ENCODE data around the gene ADM2. TPM values are rescaled to one million over a fixed set of nuclear protein-coding genes. Genes with fewer than 3 reads are reported as not detected.
"Not testable (repeated sequence)": the region's sequence is repeated elsewhere in the genome, so short reads cannot be mapped to it uniquely, and the experiment has no call there.

Gene ADM2
- polyA plus RNA-seq, 2 donors, result 2.2 to 3.6 TPM

DNA sequence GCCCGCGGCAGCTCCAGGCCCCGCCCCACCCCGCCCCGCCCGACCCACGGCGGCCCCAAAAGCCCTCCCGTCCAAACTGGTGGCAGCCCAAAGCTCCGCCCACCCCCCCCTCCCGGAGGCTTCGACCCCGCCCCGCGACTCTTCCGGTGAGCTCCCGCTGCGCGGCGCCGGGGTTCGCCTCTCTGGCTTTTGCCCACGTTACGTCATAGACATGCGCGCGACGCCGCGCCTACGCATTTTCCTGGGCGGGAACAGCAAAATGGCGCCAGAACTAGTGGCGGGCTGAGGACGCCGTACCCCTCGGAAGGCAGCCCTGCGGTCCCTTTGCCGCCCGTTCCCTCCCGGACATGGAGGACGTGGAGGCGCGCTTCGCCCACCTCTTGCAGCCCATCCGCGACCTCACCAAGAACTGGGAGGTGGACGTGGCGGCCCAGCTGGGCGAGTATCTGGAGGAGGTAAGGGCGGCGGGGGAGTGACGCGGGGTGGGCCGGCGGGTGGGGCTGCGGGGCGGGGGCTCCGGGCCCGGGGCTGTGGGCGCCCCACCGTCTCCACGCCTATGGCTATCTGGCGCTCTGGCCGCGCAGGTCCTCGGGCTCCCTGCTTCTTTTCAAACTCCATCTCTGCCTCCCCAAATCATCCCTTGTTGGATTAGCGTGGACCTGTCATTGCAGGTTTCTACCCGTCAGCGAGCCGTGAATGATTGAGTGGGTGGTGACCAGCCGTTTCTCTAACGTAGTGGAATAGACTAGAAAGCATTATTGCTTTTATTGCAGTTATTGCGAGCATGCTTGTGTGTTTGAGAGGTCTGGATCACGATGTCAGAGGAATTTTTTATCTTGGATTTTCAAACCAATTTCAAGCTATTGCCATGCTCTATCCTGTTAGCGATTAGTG lies 26.9 kb downstream of the ADM2 start, which contains the start of gene NCAPH2:
TSS of gene NCAPH2 (plus strand) at position 234 of the 894 bp plus-strand sequence. CDS start at position 348, 114 bp downstream.
- peaks cover 0 to 26% of the 10 kb centered on the region in 2 donors for H3K36me3 ChIP-seq (ENCODE audit: control insufficient read depth in 2 of 2, insufficient read depth in 2 of 2, low read length in 1 of 2)
- peaks cover 10 to 28% of the 10 kb centered on the region in 2 donors for H3K4me1 ChIP-seq (ENCODE audit: control insufficient read depth in 2 of 2, insufficient read depth in 2 of 2, low read length in 1 of 2)
- H3K9me3 ChIP-seq (ENCODE audit: control insufficient read depth in 2 of 2, insufficient read depth in 1 of 2, low read depth in 1 of 2, low read length in 1 of 2), result no peaks in the 10 kb centered on the region
- no peaks in the 10 kb centered on the region for H3K27me3 ChIP-seq (ENCODE audit: control insufficient read depth in 1 of 2, insufficient read depth in 2 of 2, low read length in 2 of 2)
- H3K4me3 ChIP-seq (ENCODE audit: low read depth in 1 of 2, low read length in 2 of 2), result peak within 1 kb of the TSS; percentile 79 to 92
- H3K27ac ChIP-seq (ENCODE audit: low read depth in 2 of 2, low read length in 1 of 2), result peak within 1 kb of the TSS; percentile 96 to 100
- WGBS, 2 donors, result 1% methylated on average over 51 to 75 of the region's 76 CpGs

DNA sequence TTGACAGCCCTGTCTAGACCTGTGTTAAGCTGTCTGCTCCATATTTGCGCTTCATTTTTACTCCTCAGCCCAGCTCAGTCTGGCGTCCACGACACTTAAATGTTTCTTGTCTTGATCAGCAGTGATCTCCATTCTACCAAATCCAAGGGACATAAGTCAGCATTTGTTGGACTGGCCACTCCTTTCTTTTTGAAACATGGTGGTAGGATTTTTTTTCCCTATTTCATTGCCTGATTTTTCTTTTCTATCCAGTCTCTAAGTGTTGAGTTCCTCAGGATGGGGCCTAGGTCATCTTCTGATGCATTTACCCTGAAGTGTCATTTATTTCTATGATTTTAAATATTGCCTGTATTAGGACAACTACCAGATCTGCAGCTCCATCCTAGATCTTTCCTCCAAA lies 27.6 kb downstream of the ADM2 start:
- H3K9me3 ChIP-seq (ENCODE audit: control insufficient read depth in 2 of 2, insufficient read depth in 1 of 2, low read depth in 1 of 2, low read length in 1 of 2), result no peaks in the 10 kb centered on the region
- H3K4me1 ChIP-seq (ENCODE audit: control insufficient read depth in 2 of 2, insufficient read depth in 2 of 2, low read length in 1 of 2), result peaks cover 10 to 28% of the 10 kb centered on the region in 2 donors
- 4 to 7% methylated on average over 3 of the region's 3 CpGs for whole genome bisulfite sequencing, 2 donors
- H3K27me3 ChIP-seq (ENCODE audit: control insufficient read depth in 1 of 2, insufficient read depth in 2 of 2, low read length in 2 of 2), result no peaks in the 10 kb centered on the region
- H3K36me3 ChIP-seq (ENCODE audit: control insufficient read depth in 2 of 2, insufficient read depth in 2 of 2, low read length in 1 of 2), result peaks cover 0 to 24% of the 10 kb centered on the region in 2 donors
- H3K27ac ChIP-seq (ENCODE audit: low read depth in 2 of 2, low read length in 1 of 2), result peak overlapping the region; percentile 96 to 100
- peak overlapping the region; percentile 79 to 92 for H3K4me3 ChIP-seq (ENCODE audit: low read depth in 1 of 2, low read length in 2 of 2)

DNA sequence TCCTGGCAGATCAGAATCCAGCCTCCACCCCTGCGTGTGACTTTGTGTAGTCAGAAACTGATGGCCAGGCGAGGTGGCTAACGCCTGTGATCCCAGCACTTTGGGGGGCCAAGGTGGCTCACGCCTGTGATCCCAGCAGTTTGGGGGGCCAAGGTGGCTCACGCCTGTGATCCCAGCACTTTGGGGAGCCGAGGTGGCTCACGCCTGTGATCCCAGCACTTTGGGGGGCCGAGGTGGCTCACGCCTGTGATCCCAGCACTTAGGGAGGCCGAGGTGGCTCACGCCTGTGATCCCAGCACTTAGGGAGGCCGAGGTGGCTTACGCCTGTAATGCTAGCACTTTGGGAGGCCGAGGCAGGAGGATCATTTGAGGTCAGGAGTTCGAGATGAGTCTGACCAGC lies 31.8 kb downstream of the ADM2 start:
- H3K27ac ChIP-seq (ENCODE audit: low read depth in 2 of 2, low read length in 1 of 2), result no peak overlapping the region
- H3K4me3 ChIP-seq (ENCODE audit: low read depth in 1 of 2, low read length in 2 of 2), result no peak overlapping the region
- no peaks in the 10 kb centered on the region for H3K27me3 ChIP-seq (ENCODE audit: control insufficient read depth in 1 of 2, insufficient read depth in 2 of 2, low read length in 2 of 2)
- H3K9me3 ChIP-seq (ENCODE audit: control insufficient read depth in 2 of 2, insufficient read depth in 1 of 2, low read depth in 1 of 2, low read length in 1 of 2), result no peaks in the 10 kb centered on the region
- WGBS, 2 donors, result 97 to 98% methylated on average over 15 of the region's 15 CpGs
- peaks cover 0 to 29% of the 10 kb centered on the region in 2 donors for H3K36me3 ChIP-seq (ENCODE audit: control insufficient read depth in 2 of 2, insufficient read depth in 2 of 2, low read length in 1 of 2)
- H3K4me1 ChIP-seq (ENCODE audit: control insufficient read depth in 2 of 2, insufficient read depth in 2 of 2, low read length in 1 of 2), result no peaks in the 10 kb centered on the region

DNA sequence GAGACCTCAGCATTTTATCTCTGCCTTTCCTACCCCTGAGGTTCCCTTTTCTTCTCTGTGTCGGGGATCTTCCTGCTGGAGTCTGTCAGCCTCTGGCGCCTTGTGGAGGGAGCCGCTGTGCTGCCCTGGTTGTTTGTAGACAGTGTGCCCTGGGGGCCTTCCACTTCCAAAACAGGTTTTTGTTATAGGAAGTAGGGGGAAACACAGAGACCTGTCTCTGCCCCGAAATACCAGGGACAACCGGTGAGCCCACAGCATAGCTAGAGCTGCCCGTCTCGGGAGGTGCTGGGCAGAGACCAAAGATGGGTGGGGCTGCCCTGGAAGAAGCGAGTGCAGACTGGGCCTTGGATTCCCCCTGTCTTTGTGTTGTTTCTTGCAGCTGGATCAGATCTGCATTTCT lies 34.7 kb downstream of the ADM2 start:
- H3K9me3 ChIP-seq (ENCODE audit: control insufficient read depth in 2 of 2, insufficient read depth in 1 of 2, low read depth in 1 of 2, low read length in 1 of 2), result no peaks in the 10 kb centered on the region
- H3K36me3 ChIP-seq (ENCODE audit: control insufficient read depth in 2 of 2, insufficient read depth in 2 of 2, low read length in 1 of 2), result peaks cover 8 to 45% of the 10 kb centered on the region in 2 donors
- no peaks in the 10 kb centered on the region for H3K4me1 ChIP-seq (ENCODE audit: control insufficient read depth in 2 of 2, insufficient read depth in 2 of 2, low read length in 1 of 2)
- no peak overlapping the region for H3K27ac ChIP-seq (ENCODE audit: low read depth in 2 of 2, low read length in 1 of 2)
- 65 to 72% methylated on average over 8 of the region's 8 CpGs for WGBS, 2 donors
- no peak overlapping the region for H3K4me3 ChIP-seq (ENCODE audit: low read depth in 1 of 2, low read length in 2 of 2)
- no peaks in the 10 kb centered on the region for H3K27me3 ChIP-seq (ENCODE audit: control insufficient read depth in 1 of 2, insufficient read depth in 2 of 2, low read length in 2 of 2)

DNA sequence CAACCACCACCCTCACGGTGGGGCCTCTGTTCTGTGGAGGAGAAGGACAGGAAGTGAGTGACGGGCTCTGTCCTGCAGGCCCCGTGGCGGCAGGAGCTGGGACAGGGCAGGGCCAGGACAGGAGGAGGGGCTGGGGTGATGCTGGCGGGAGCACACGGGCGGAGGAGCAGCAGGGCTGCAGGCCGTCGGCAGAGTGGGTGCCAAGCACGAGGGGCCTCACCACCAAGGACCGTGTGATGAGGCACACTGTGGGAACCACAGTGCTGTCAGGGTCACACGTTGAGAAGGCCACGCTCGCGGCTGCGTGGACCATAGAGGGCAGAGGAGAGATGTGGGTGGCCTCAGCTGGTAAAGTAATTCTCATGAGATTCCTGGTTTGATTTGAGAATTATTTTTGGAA lies 35.5 kb downstream of the ADM2 start:
- WGBS, 2 donors, result 81 to 82% methylated on average over 16 of the region's 16 CpGs
- no peaks in the 10 kb centered on the region for H3K4me1 ChIP-seq (ENCODE audit: control insufficient read depth in 2 of 2, insufficient read depth in 2 of 2, low read length in 1 of 2)
- no peaks in the 10 kb centered on the region for H3K9me3 ChIP-seq (ENCODE audit: control insufficient read depth in 2 of 2, insufficient read depth in 1 of 2, low read depth in 1 of 2, low read length in 1 of 2)
- H3K27me3 ChIP-seq (ENCODE audit: control insufficient read depth in 1 of 2, insufficient read depth in 2 of 2, low read length in 2 of 2), result no peaks in the 10 kb centered on the region
- no peak overlapping the region for H3K27ac ChIP-seq (ENCODE audit: low read depth in 2 of 2, low read length in 1 of 2)
- H3K36me3 ChIP-seq (ENCODE audit: control insufficient read depth in 2 of 2, insufficient read depth in 2 of 2, low read length in 1 of 2), result peaks cover 14 to 51% of the 10 kb centered on the region in 2 donors
- H3K4me3 ChIP-seq (ENCODE audit: low read depth in 1 of 2, low read length in 2 of 2), result no peak overlapping the region

DNA sequence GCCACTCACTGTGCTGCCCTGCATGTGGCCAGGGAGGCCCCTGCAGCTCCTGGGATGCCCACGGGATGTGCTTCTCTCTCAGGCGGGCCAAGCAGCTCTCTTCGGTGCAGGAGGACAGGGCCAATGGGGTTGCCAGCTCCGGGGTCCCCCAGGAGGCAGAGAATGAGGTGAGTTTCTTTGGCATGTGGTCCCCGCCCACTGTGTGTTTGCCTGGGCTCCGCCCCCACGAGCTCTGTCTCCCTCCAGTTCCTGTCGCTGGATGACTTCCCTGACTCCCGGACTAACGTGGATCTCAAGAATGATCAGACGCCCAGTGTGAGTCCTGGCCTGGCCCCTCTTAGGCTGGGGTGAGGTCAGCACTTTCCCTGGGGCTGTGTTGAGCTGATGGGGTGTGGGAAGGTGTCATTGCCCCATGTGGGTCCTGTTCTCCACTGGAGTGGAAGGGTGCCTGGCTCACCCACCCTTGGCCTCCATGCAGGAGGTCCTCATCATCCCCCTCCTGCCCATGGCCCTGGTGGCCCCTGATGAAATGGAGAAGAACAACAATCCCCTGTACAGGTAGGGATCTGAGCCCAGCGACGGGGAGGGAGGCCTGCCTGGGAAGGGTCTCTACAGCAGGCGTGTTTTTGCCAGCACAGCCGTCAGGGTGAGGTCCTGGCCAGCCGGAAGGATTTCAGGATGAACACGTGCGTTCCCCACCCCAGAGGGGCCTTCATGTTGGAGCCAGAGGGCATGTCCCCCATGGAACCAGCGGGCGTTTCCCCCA lies 36.3 kb downstream of the ADM2 start:
- 86 to 89% methylated on average over 20 of the region's 20 CpGs for WGBS, 2 donors
- Histone ChIP-seq H3K27ac (ENCODE audit: low read depth in 2 of 2, low read length in 1 of 2) (no peak overlapping the region), H3K27me3 (ENCODE audit: control insufficient read depth in 1 of 2, insufficient read depth in 2 of 2, low read length in 2 of 2) (no peaks in the 10 kb centered on the region), H3K36me3 (ENCODE audit: control insufficient read depth in 2 of 2, insufficient read depth in 2 of 2, low read length in 1 of 2) (peaks cover 18 to 56% of the 10 kb centered on the region in 2 donors), H3K9me3 (ENCODE audit: control insufficient read depth in 2 of 2, insufficient read depth in 1 of 2, low read depth in 1 of 2, low read length in 1 of 2) (no peaks in the 10 kb centered on the region), H3K4me3 (ENCODE audit: low read depth in 1 of 2, low read length in 2 of 2) (no peak overlapping the region), H3K4me1 (ENCODE audit: control insufficient read depth in 2 of 2, insufficient read depth in 2 of 2, low read length in 1 of 2) (no peaks in the 10 kb centered on the region)

DNA sequence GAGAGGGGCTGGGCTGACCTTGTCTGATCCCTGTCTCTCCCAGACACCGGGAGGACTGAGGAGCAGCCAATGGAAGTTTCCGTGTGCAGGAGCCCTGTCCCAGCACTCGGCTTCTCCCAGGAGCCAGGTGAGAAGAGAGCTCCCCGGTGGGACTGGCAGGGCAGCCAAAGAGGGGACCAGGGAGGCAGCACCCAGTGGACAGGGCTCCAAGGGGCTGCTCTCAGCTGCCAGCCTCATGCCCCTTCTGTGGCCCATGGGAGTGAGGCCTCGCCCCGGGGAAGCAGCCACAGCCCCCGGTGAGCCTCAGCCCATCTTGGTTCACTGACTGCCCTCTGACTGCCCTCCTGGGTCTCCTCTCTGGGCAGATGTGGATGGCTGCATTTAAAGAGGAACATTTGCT lies 37.3 kb downstream of the ADM2 start:
- WGBS, 2 donors, result 87 to 95% methylated on average over 7 of the region's 7 CpGs
- H3K36me3 ChIP-seq (ENCODE audit: control insufficient read depth in 2 of 2, insufficient read depth in 2 of 2, low read length in 1 of 2), result peaks cover 23 to 65% of the 10 kb centered on the region in 2 donors
- no peak overlapping the region for H3K4me3 ChIP-seq (ENCODE audit: low read depth in 1 of 2, low read length in 2 of 2)
- H3K4me1 ChIP-seq (ENCODE audit: control insufficient read depth in 2 of 2, insufficient read depth in 2 of 2, low read length in 1 of 2), result peaks cover 0 to under 1% of the 10 kb centered on the region in 2 donors
- H3K27me3 ChIP-seq (ENCODE audit: control insufficient read depth in 1 of 2, insufficient read depth in 2 of 2, low read length in 2 of 2), result no peaks in the 10 kb centered on the region
- H3K9me3 ChIP-seq (ENCODE audit: control insufficient read depth in 2 of 2, insufficient read depth in 1 of 2, low read depth in 1 of 2, low read length in 1 of 2), result no peaks in the 10 kb centered on the region
- no peak overlapping the region for H3K27ac ChIP-seq (ENCODE audit: low read depth in 2 of 2, low read length in 1 of 2)

DNA sequence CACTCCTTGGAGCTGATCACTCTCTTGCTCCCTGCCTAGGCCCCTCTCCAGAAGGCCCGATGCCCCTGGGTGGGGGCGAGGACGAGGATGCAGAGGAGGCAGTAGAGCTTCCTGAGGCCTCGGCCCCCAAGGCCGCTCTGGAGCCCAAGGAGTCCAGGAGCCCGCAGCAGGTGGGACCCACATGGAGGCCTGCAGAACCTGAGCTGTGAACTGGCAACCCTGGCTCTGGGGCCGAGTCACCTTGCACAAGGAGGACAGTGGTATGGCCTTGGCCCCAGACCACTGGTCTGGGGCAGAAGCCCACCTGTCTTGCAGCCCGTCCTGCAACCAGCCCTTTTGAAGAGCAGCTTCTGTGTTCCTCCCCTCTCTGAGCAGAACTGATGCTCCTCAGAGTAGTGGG lies 37.8 kb downstream of the ADM2 start:
- whole genome bisulfite sequencing, 2 donors, result 92 to 96% methylated on average over 8 of the region's 8 CpGs
- Histone ChIP-seq H3K27ac (ENCODE audit: low read depth in 2 of 2, low read length in 1 of 2) (no peak overlapping the region), H3K4me1 (ENCODE audit: control insufficient read depth in 2 of 2, insufficient read depth in 2 of 2, low read length in 1 of 2) (peaks cover 5 to 6% of the 10 kb centered on the region in 2 donors), H3K36me3 (ENCODE audit: control insufficient read depth in 2 of 2, insufficient read depth in 2 of 2, low read length in 1 of 2) (peaks cover 23 to 69% of the 10 kb centered on the region in 2 donors), H3K27me3 (ENCODE audit: control insufficient read depth in 1 of 2, insufficient read depth in 2 of 2, low read length in 2 of 2) (no peaks in the 10 kb centered on the region), H3K4me3 (ENCODE audit: low read depth in 1 of 2, low read length in 2 of 2) (no peak overlapping the region), H3K9me3 (ENCODE audit: control insufficient read depth in 2 of 2, insufficient read depth in 1 of 2, low read depth in 1 of 2, low read length in 1 of 2) (no peaks in the 10 kb centered on the region)

DNA sequence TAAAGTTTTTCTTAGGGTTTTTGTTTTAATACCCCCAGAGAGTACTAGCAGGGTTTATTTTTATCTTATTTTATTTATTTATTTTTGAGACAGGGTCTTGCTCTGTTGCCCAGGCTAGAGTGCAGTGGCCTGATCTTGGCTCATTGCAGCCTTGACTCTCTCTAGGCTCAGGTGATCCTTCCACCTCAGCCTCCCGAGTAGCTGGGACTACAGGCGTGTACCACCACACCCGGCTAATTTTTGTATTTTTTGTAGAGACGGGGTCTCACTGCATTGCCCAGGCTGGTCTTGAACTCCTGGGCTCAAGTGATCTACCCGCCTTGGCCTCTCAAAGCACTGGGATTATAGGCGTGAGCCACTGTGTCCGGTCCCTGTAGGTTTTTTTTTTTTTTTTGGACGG lies 38.8 kb downstream of the ADM2 start:
- H3K4me3 ChIP-seq (ENCODE audit: low read depth in 1 of 2, low read length in 2 of 2); H3K27me3 ChIP-seq (ENCODE audit: control insufficient read depth in 1 of 2, insufficient read depth in 2 of 2, low read length in 2 of 2); H3K9me3 ChIP-seq (ENCODE audit: control insufficient read depth in 2 of 2, insufficient read depth in 1 of 2, low read depth in 1 of 2, low read length in 1 of 2); H3K27ac ChIP-seq (ENCODE audit: low read depth in 2 of 2, low read length in 1 of 2): not testable (repeated sequence)
- Histone ChIP-seq H3K4me1 (ENCODE audit: control insufficient read depth in 2 of 2, insufficient read depth in 2 of 2, low read length in 1 of 2) (peaks cover 8 to 16% of the 10 kb centered on the region in 2 donors), H3K36me3 (ENCODE audit: control insufficient read depth in 2 of 2, insufficient read depth in 2 of 2, low read length in 1 of 2) (peaks cover 23 to 64% of the 10 kb centered on the region in 2 donors)
- WGBS, 2 donors, result 97 to 98% methylated on average over 8 of the region's 8 CpGs
